ENCODE measurements around the gene VWF.

VWF gene

GRCh38 chr12:6056406-6057240 lies 67.8 kb downstream of the VWF start:
- DNase-seq: peak; percentile 18

GRCh38 chr12:6053541-6053940 lies 70.9 kb downstream of the VWF start:
- DNase-seq: no peak

- no peak for DNase-seq
Measured at GRCh38 chr12:6052940-6053329, 71.5 kb downstream of the VWF start.

GRCh38 chr12:6052206-6052939 lies 72.1 kb downstream of the VWF start:
- DNase-seq: no peak

GRCh38 chr12:6049992-6050391 lies 74.5 kb downstream of the VWF start:
- DNase-seq: no peak

- DNase-seq: no peak
Measured at GRCh38 chr12:6049587-6049986, 74.9 kb downstream of the VWF start.

GRCh38 chr12:6047249-6048237 lies 76.9 kb downstream of the VWF start:
- DNase-seq: no peak

- no peak for DNase-seq
Measured at GRCh38 chr12:6046511-6047180, 77.8 kb downstream of the VWF start.

- DNase-seq: no peak
Measured at GRCh38 chr12:6045438-6045837, 79.0 kb downstream of the VWF start.

- DNase-seq: no peak
Measured at GRCh38 chr12:6044082-6044481, 80.4 kb downstream of the VWF start.

GRCh38 chr12:6042446-6042845 lies 82.0 kb downstream of the VWF start:
- no peak for DNase-seq

GRCh38 chr12:6041891-6042290 lies 82.6 kb downstream of the VWF start:
- DNase-seq: no peak

- no peak for DNase-seq
Measured at GRCh38 chr12:6040815-6041214, 83.7 kb downstream of the VWF start.

- peak; percentile 44 for DNase-seq
Measured at GRCh38 chr12:6039894-6040601, 84.4 kb downstream of the VWF start.

- DNase-seq: peak; percentile 56
Measured at GRCh38 chr12:6038160-6038559, 86.3 kb downstream of the VWF start.

- DNase-seq: no peak
Measured at GRCh38 chr12:6037459-6037858, 87.0 kb downstream of the VWF start.

GRCh38 chr12:6036509-6036908 lies 88.0 kb downstream of the VWF start:
- DNase-seq: no peak

- DNase-seq: no peak
Measured at GRCh38 chr12:6034596-6034995, 89.9 kb downstream of the VWF start.

GRCh38 chr12:6033546-6033945 lies 90.9 kb downstream of the VWF start:
- no peak for DNase-seq

- no peak for DNase-seq
Measured at GRCh38 chr12:6032726-6033125, 91.7 kb downstream of the VWF start.

- DNase-seq: no peak
Measured at GRCh38 chr12:6031001-6031400, 93.5 kb downstream of the VWF start.

- DNase-seq: no peak
Measured at GRCh38 chr12:6030081-6030480, 94.4 kb downstream of the VWF start.
